A549 treated with GW870086 at 1 μM for 4 hours (cell line): Measurements from ENCODE around the gene CCR4. TPM values are rescaled to one million over a fixed set of nuclear protein-coding genes. Genes with fewer than 3 reads are reported as not detected.

Experiments
- total RNA-seq: library from RNA; stranded (reverse); fragments of 200-300 nt; extraction: Qiagen RNA extraction; gene quantifications from 5 replicates; pipeline ENCODE4 v1.2.3, GENCODE V29; 2022; ENCODE audit warnings: low read depth

The CCR4 gene
- total RNA-seq: 0.06 to 0.10 TPM (median 0.08 TPM) in 3 of 5 replicates, not detected in the others

DNA sequence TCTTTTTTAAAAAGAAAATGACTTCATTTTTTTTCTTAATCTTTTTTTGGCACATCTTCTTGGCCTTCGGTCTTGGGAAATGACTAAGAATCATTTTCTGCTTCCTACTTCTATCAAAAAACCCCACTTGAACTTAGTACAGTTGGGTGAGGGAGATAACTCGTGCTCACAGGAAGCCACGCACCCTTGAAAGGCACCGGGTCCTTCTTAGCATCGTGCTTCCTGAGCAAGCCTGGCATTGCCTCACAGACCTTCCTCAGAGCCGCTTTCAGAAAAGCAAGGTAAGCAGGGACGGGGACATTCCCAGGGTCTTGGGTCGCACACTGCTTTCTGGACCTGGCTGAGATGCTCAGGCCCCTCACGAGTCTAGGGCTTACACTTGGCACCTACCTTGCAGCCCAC lies at the start of gene CCR4:
CCR4 (plus strand) TSS at position 235 of the 402 bp plus-strand sequence. CDS start 1,779 bp downstream, outside the sequence.

Other genes with a start within 250 kb of the CCR4 start
- 0.03 TPM in 1 of 5 replicates, not detected in the others for gene TRIM71, start 133.6 kb upstream of the CCR4 start, total RNA-seq
- 66.7 to 77.4 TPM (median 72.7 TPM) in 5 replicates for gene GLB1, start 145.5 kb downstream of the CCR4 start, total RNA-seq
- 1.5 to 1.7 TPM (median 1.5 TPM) in 5 replicates for gene TMPPE, start 145.5 kb downstream of the CCR4 start, total RNA-seq
- 227 to 315 TPM (median 300 TPM) in 5 replicates for gene CRTAP, start 162.4 kb downstream of the CCR4 start, total RNA-seq